GM19372 (cell line): ENCODE measurements around the gene FAF1.

Experiments
- ATAC-seq: cut with Tn5 transposase; IDR thresholded peaks from one replicate; pipeline ENCODE4 v1.9.1; 2021; ENCODE audit warnings: mild to moderate bottlenecking, low read depth, moderate library complexity; ENCODE audit not compliant: unreplicated experiment

Gene FAF1

DNA sequence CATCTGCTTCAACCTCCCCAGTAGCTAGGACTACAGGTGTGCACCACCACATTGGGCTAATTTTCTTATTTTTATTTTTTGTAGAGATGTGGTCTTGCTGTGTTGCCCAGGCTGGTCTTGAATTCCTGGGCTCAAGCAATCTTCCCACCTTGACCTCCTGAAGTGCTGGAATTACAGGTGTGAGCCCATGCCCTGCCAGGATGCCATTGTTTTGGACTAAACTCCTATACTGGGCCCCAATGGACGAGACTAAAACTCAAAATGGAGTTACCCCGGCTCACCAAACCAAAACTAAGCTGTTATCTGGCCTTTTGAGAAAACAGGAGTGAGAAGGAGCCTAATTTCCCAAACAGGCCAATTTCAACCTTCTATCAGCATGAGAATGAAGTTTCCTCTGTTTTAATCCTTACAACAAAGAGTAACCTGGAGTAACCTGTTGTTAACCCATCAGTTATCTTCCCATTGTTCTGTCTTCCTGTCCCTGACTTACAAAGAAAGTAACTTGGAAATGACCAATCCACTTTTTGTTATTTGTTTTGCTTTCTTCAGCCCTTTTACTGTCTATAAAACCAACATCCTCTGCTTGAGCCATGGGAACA lies 566.4 kb downstream of the FAF1 start:
- no peak for ATAC-seq
